SU-DHL-6 (cell line): ENCODE results near the gene PNMA8B.

Source experiments
- H2AFZ ChIP-seq: fragments of 200-600 bp; sonication (generic); 2 replicates; pipeline ENCODE4 v1.6.1; 2014; ENCODE audit warnings: low read depth, mild to moderate bottlenecking, moderate library complexity, mixed read lengths, antibody characterized with exemption, low read length; ENCODE audit not compliant: severe bottlenecking
- H3F3A ChIP-seq: fragments of 200-600 bp; shearing (Covaris generic); 2 replicates; pipeline ENCODE4 v1.6.0; 2016; ENCODE audit warnings: antibody characterized with exemption, mild to moderate bottlenecking; ENCODE audit not compliant: insufficient read depth
- H3K27ac ChIP-seq: fragments of 200-600 bp; sonication (generic); 2 replicates; pipeline ENCODE4 v1.5.1; 2016; ENCODE audit warnings: low read depth, mild to moderate bottlenecking, low read length, moderate library complexity, mixed read lengths
- H3K27me3 ChIP-seq: fragments of 200-600 bp; sonication (generic), shearing (Covaris generic); 2 replicates; pipeline ENCODE4 v1.6.0; 2014; ENCODE audit warnings: mild to moderate bottlenecking, low read length
- H3K36me3 ChIP-seq: fragments of 200-600 bp; sonication (generic); 2 replicates; pipeline ENCODE4 v1.6.1; 2014; ENCODE audit warnings: mild to moderate bottlenecking, low read length, mixed read lengths
- H3K4me2 ChIP-seq: fragments of 300-600, 200-600 bp; shearing (Covaris generic), sonication (generic); 2 replicates; pipeline ENCODE4 v1.6.0; 2014; ENCODE audit warnings: low read length, low read depth, mild to moderate bottlenecking; ENCODE audit not compliant: poor library complexity, severe bottlenecking
- H3K4me3 ChIP-seq: fragments of 200-600 bp; sonication (generic); 2 replicates; pipeline ENCODE4 v1.5.1; 2014; ENCODE audit warnings: antibody characterized with exemption, low read length, mild to moderate bottlenecking, mixed read lengths; ENCODE audit not compliant: insufficient read depth, poor library complexity, severe bottlenecking
- H3K79me2 ChIP-seq: fragments of 200-600 bp; sonication (generic); 2 replicates; pipeline ENCODE4 v1.6.1; 2014; ENCODE audit warnings: mild to moderate bottlenecking, low read length, moderate library complexity; ENCODE audit not compliant: insufficient read depth
- H3K9ac ChIP-seq: fragments of 200-600 bp; sonication (generic); 2 replicates; pipeline ENCODE4 v1.7.0; 2014; ENCODE audit warnings: mild to moderate bottlenecking, low read length
- H3K9me2 ChIP-seq: fragments of 200-600 bp; sonication (generic); replicated peaks from 2 replicates; pipeline ENCODE4 v1.6.1; 2014; ENCODE audit warnings: low read length; ENCODE audit not compliant: insufficient read depth
- H3K9me3 ChIP-seq: fragments of 200-600 bp; sonication (generic); 2 replicates; pipeline ENCODE4 v1.6.1; 2014; ENCODE audit warnings: low read length, mixed read lengths; ENCODE audit not compliant: insufficient read depth
- H4K20me1 ChIP-seq: fragments of 200-600 bp; sonication (generic); 2 replicates; pipeline ENCODE4 v1.6.1; 2014; ENCODE audit warnings: low read depth, mild to moderate bottlenecking, antibody characterized with exemption, low read length, moderate library complexity, mixed read lengths
- CTCF ChIP-seq: fragments of 200-600 bp; sonication (generic); IDR thresholded peaks from one replicate; pipeline ENCODE4 v1.5.1; 2017; ENCODE audit warnings: antibody characterized with exemption, mild to moderate bottlenecking, low read length, moderate library complexity; ENCODE audit not compliant: insufficient read depth, poor library complexity, severe bottlenecking
- EZH2phosphoT487 ChIP-seq: fragments of 200-600 bp; sonication (generic), shearing (Covaris generic); conservative IDR thresholded peaks from 2 replicates; pipeline ENCODE4 v1.6.1; 2018; ENCODE audit warnings: mild to moderate bottlenecking, antibody characterized with exemption, low read length, moderate library complexity, mixed read lengths

Gene PNMA8B

GRCh38 chr19:46456930-46457329, 38.7 kb downstream of the PNMA8B start:
- Histone ChIP-seq H3K27me3 (no peaks in the 10 kb centered on the region), H3K79me2 (no peaks in the 10 kb centered on the region), H3K36me3 (no peaks in the 10 kb centered on the region), H3K9ac (no peak overlapping the region), H3K4me2 (no peak overlapping the region), H3K27ac (peak overlapping the region; percentile 96), H4K20me1 (no peaks in the 10 kb centered on the region), H3K4me3 (no peak overlapping the region), H3F3A (peaks cover 39% of the 10 kb centered on the region), H3K9me3 (no peaks in the 10 kb centered on the region), H3K9me2 (no peaks in the 10 kb centered on the region), H2AFZ (no peak overlapping the region)
- TF ChIP-seq CTCF (no peak), EZH2phosphoT487 (no peak)

GRCh38 chr19:46454244-46454643, 41.4 kb downstream of the PNMA8B start:
- H3K9me2 ChIP-seq: no peaks in the 10 kb centered on the region
- H3K27me3 ChIP-seq: no peaks in the 10 kb centered on the region
- H4K20me1 ChIP-seq: no peaks in the 10 kb centered on the region
- no peaks in the 10 kb centered on the region for H3K79me2 ChIP-seq
- H2AFZ ChIP-seq: no peak overlapping the region
- H3K4me2 ChIP-seq: no peak overlapping the region
- H3K9ac ChIP-seq: no peak overlapping the region
- H3K27ac ChIP-seq: peak overlapping the region; percentile 24; the same call in 1 of the 2 replicates
- TF ChIP-seq CTCF: no peak
- no peak for TF ChIP-seq EZH2phosphoT487
- peaks cover 27% of the 10 kb centered on the region for H3F3A ChIP-seq
- H3K36me3 ChIP-seq: 0 out of 2 replicates have a peak, but pooled peaks cover 6% of the 10 kb centered on the region
- no peaks in the 10 kb centered on the region for H3K9me3 ChIP-seq
- no peak overlapping the region for H3K4me3 ChIP-seq

GRCh38 chr19:46453661-46454060, 42.0 kb downstream of the PNMA8B start:
- Histone ChIP-seq H3K4me2 (no peak overlapping the region), H3K9me2 (no peaks in the 10 kb centered on the region), H3K36me3 (0 out of 2 replicates have a peak, but pooled peaks cover 7% of the 10 kb centered on the region), H3K79me2 (no peaks in the 10 kb centered on the region), H3K9ac (no peak overlapping the region), H3K9me3 (no peaks in the 10 kb centered on the region), H3F3A (peaks cover 21% of the 10 kb centered on the region), H2AFZ (no peak overlapping the region), H3K27ac (peak overlapping the region; percentile 24), H3K4me3 (no peak overlapping the region), H4K20me1 (no peaks in the 10 kb centered on the region), H3K27me3 (no peaks in the 10 kb centered on the region)
- TF ChIP-seq CTCF: no peak
- no peak for TF ChIP-seq EZH2phosphoT487
